Left lobe of liver (tissue), 2 donors: ENCODE data around the gene SH2D6. TPM values are rescaled to one million over a fixed set of nuclear protein-coding genes. Genes with fewer than 3 reads are reported as not detected.
"Not testable (repeated sequence)": the region's sequence is repeated elsewhere in the genome, so short reads cannot be mapped to it uniquely, and the experiment has no call there.

Experiments
- ATAC-seq: fragments of 200-7000 bp; cut with Tn5 transposase; one replicate; pipeline ENCODE4 v1.9.1; 2020; ENCODE audit warnings: mild to moderate bottlenecking, moderate library complexity
- DNase-seq: peaks from one replicate; pipeline ENCODE4 v3.0.0-alpha.2; 2020; ENCODE audit warnings: low spot score
- total RNA-seq: library from RNA; stranded (reverse); gene quantifications from one replicate; pipeline ENCODE4 v1.2.1, GENCODE V29; 2021
- donor health status: DM: no; HTN: no; CAD: no; lungs with moderate emphysema.
- donor health status: DM: no; HTN: yes; CAD: no.

Gene SH2D6
- total RNA-seq, 1 donor from 2014 or later = 3.1 TPM

- DNase-seq (no peak), ATAC-seq (peak; percentile 44)
Observed at GRCh38 chr2:85397925-85398331, 20.6 kb upstream of the SH2D6 start.

- DNase-seq = no peak
Observed at GRCh38 chr2:85398426-85399182, 19.9 kb upstream of the SH2D6 start.

GRCh38 chr2:85399183-85399455, 19.4 kb upstream of the SH2D6 start:
- no peak for DNase-seq
- ATAC-seq = no peak

More at GRCh38 chr2:85398426-85399182, 19.9 kb upstream of the SH2D6 start:
- ATAC-seq = no peak

- DNase-seq (no peak), ATAC-seq (no peak)
Observed at GRCh38 chr2:85400023-85400422, 18.5 kb upstream of the SH2D6 start.

GRCh38 chr2:85400541-85401463, 17.7 kb upstream of the SH2D6 start:
- DNase-seq (no peak), ATAC-seq (no peak)

GRCh38 chr2:85401464-85401805, 17.1 kb upstream of the SH2D6 start:
- ATAC-seq = no peak
- no peak for DNase-seq

GRCh38 chr2:85401844-85402243, 16.7 kb upstream of the SH2D6 start:
- ATAC-seq (no peak), DNase-seq (no peak)

GRCh38 chr2:85405201-85406059, 13.1 kb upstream of the SH2D6 start:
- peak; percentile 54 for ATAC-seq
- DNase-seq = no peak

GRCh38 chr2:85409845-85410583, 8.5 kb upstream of the SH2D6 start, which contains the start of gene CAPG:
TSS of gene CAPG (minus strand) at chr2:85410366. CDS start at chr2:85402145, 8,221 bp downstream.
- DNase-seq (no peak), ATAC-seq (peak; percentile 15)

- no peak for ATAC-seq
- DNase-seq = no peak
Observed at GRCh38 chr2:85410584-85411404, 7.7 kb upstream of the SH2D6 start.

GRCh38 chr2:85411405-85411748, 7.1 kb upstream of the SH2D6 start:
- DNase-seq = no peak

GRCh38 chr2:85413592-85414420, 4.7 kb upstream of the SH2D6 start:
- DNase-seq = no peak
- ATAC-seq = peak; percentile 27

More at GRCh38 chr2:85411405-85411748, 7.1 kb upstream of the SH2D6 start:
- no peak for ATAC-seq

- DNase-seq, ATAC-seq: not testable (repeated sequence)
Observed at GRCh38 chr2:85414421-85414759, 4.1 kb upstream of the SH2D6 start.

- DNase-seq (no peak), ATAC-seq (no peak)
Observed at GRCh38 chr2:85414761-85415553, 3.6 kb upstream of the SH2D6 start.

- no peak for DNase-seq
- no peak for ATAC-seq
Observed at GRCh38 chr2:85415980-85416650, 2.4 kb upstream of the SH2D6 start.

GRCh38 chr2:85419009-85419675, 628 bp downstream of the SH2D6 start:
- DNase-seq (no peak), ATAC-seq (no peak)
